Osteocyte (in vitro differentiated cells): ENCODE results near the gene UBFD1. TPM values are rescaled to one million over a fixed set of nuclear protein-coding genes. Genes with fewer than 3 reads are reported as not detected.
"Not testable (repeated sequence)": the region's sequence is repeated elsewhere in the genome, so short reads cannot be mapped to it uniquely, and the experiment has no call there.

Experiments
- DNase-seq: peaks from one replicate; pipeline ENCODE4 v3.0.0; 2021; ENCODE audit warnings: mixed read lengths; ENCODE audit not compliant: unreplicated experiment; ENCODE audit errors: extremely low spot score
- H3K27ac Mint-ChIP-seq: one replicate; pipeline ENCODE4 v1.8.0; 2021; ENCODE audit warnings: mild to moderate bottlenecking, mixed read lengths; ENCODE audit not compliant: unreplicated experiment
- H3K27me3 Mint-ChIP-seq: one replicate; pipeline ENCODE4 v1.8.0; 2021; ENCODE audit warnings: mixed read lengths; ENCODE audit not compliant: unreplicated experiment
- H3K36me3 Mint-ChIP-seq: one replicate; pipeline ENCODE4 v1.8.0; 2021; ENCODE audit warnings: mixed read lengths; ENCODE audit not compliant: unreplicated experiment
- H3K4me1 Mint-ChIP-seq: one replicate; pipeline ENCODE4 v1.8.0; 2021; ENCODE audit warnings: mixed read lengths; ENCODE audit not compliant: unreplicated experiment
- H3K4me3 Mint-ChIP-seq: one replicate; pipeline ENCODE4 v1.8.0; 2021; ENCODE audit warnings: mild to moderate bottlenecking, moderate library complexity, mixed read lengths; ENCODE audit not compliant: unreplicated experiment
- H3K9me3 Mint-ChIP-seq: one replicate; pipeline ENCODE4 v1.8.0; 2021; ENCODE audit warnings: mixed read lengths; ENCODE audit not compliant: unreplicated experiment
- total RNA-seq: library from RNA; stranded (reverse); gene quantifications from 2 replicates; pipeline ENCODE4 v1.2.1, GENCODE V29; 2021
- TF ChIP-seq, protein P1 (sequence below): fragments of 200-600 bp; sonication (generic); IDR thresholded peaks from 2 replicates; pipeline ENCODE4 v1.5.0; 2021; ENCODE audit warnings: antibody characterized with exemption, mild to moderate bottlenecking, moderate library complexity

UBFD1 gene
- total RNA-seq, 1 donor from 2014 or later, result 100 TPM

DNA sequence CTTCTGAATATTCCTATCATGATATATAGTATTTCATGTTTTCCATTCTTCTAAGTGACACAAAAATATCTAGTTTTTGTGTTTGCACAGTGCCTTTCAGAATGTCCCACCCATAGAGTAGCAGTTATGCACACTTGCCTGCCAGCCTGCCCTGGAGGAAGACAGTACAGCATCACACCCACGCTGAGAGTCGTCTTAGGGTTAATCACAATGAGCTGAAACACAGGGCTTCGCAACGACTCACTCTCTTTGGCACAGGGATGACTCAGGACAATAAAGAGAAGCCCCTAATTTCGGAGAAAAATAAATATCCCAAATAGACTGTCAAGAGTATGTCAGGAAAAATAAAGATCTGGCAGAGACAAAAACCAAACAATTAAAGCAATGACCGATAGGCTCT is 50.2 kb downstream of the UBFD1 start:
- no peaks in the 10 kb centered on the region for H3K9me3 Mint-ChIP-seq
- peaks cover 24% of the 10 kb centered on the region for H3K36me3 Mint-ChIP-seq
- DNase-seq, result no peak
- H3K27ac Mint-ChIP-seq, result no peak overlapping the region
- H3K27me3 Mint-ChIP-seq, result no peaks in the 10 kb centered on the region
- peaks cover 12% of the 10 kb centered on the region for H3K4me1 Mint-ChIP-seq
- H3K4me3 Mint-ChIP-seq, result no peak overlapping the region
- TF ChIP-seq, protein P1, sequence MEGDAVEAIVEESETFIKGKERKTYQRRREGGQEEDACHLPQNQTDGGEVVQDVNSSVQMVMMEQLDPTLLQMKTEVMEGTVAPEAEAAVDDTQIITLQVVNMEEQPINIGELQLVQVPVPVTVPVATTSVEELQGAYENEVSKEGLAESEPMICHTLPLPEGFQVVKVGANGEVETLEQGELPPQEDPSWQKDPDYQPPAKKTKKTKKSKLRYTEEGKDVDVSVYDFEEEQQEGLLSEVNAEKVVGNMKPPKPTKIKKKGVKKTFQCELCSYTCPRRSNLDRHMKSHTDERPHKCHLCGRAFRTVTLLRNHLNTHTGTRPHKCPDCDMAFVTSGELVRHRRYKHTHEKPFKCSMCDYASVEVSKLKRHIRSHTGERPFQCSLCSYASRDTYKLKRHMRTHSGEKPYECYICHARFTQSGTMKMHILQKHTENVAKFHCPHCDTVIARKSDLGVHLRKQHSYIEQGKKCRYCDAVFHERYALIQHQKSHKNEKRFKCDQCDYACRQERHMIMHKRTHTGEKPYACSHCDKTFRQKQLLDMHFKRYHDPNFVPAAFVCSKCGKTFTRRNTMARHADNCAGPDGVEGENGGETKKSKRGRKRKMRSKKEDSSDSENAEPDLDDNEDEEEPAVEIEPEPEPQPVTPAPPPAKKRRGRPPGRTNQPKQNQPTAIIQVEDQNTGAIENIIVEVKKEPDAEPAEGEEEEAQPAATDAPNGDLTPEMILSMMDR, result no peak

DNA sequence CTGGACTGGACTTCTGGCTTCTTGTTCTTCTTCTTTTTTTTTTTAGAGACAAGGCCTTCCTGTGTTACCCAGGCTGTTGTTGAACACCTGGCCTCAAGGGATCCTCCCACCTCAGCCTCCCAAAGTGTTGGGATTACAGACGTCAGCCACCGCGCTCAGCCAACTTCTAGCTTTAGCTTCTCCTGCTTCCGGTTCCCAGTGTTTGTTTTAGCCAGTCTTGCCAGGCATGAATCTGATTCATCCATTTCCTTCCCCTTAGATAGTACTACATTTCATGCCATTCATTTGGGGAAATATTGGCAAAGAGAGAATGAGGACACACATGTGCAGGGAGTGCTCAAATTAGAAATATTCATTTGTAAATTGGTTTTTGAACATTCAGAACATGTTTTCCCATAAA is 50.7 kb downstream of the UBFD1 start:
- Mint-ChIP-seq H3K4me1 (peaks cover 12% of the 10 kb centered on the region), H3K9me3 (no peaks in the 10 kb centered on the region), H3K4me3 (no peak overlapping the region), H3K36me3 (peaks cover 21% of the 10 kb centered on the region), H3K27ac (peak overlapping the region; percentile 86), H3K27me3 (no peaks in the 10 kb centered on the region)
- TF ChIP-seq, protein P1, result no peak
- no peak for DNase-seq

DNA sequence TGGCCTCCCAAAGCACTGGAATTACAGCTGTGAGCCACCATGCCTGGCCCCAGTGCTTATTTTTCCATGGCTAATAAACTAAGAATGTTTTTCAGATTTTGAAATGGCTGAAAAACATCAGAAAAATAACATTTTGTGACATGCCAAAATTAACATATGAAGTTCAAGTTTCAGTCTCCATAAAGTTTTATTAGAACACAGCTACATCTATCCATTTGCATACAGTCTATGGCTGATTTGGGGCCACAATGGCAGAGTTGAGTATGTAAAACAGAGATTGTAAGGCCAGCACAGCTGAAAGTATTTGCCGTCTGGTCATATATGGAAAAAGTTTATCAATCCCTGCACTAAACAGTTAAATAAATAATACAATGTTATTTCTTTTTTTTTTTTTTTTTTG is 52.4 kb downstream of the UBFD1 start:
- Mint-ChIP-seq H3K27me3 (no peaks in the 10 kb centered on the region), H3K27ac (no peak overlapping the region), H3K4me3 (no peak overlapping the region), H3K36me3 (peaks cover 17% of the 10 kb centered on the region), H3K9me3 (no peaks in the 10 kb centered on the region), H3K4me1 (peaks cover 12% of the 10 kb centered on the region)
- TF ChIP-seq, protein P1, result no peak
- no peak for DNase-seq

DNA sequence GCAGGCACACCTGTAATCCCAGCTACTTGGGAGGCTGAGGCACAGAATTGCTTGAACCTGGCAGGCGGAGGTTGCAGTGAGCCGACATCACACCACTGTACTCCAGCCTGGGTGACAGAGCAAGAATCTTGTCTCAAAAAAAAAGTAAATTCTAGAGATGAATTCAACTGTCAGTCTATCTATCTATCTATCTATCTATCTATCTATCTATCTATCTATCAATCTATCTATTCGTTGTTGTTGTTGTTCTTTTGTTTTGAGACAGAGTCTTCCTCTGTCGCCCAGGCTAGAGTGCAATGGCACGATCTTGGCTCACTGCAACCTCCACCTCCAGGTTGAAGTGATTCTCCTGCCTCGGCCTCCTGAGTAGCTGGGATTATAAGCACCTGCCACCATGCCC is 53.4 kb downstream of the UBFD1 start:
- H3K9me3 Mint-ChIP-seq, H3K4me3 Mint-ChIP-seq, H3K27ac Mint-ChIP-seq, H3K27me3 Mint-ChIP-seq, DNase-seq: not testable (repeated sequence)
- Mint-ChIP-seq H3K4me1 (peaks cover 12% of the 10 kb centered on the region), H3K36me3 (peaks cover 15% of the 10 kb centered on the region)

DNA sequence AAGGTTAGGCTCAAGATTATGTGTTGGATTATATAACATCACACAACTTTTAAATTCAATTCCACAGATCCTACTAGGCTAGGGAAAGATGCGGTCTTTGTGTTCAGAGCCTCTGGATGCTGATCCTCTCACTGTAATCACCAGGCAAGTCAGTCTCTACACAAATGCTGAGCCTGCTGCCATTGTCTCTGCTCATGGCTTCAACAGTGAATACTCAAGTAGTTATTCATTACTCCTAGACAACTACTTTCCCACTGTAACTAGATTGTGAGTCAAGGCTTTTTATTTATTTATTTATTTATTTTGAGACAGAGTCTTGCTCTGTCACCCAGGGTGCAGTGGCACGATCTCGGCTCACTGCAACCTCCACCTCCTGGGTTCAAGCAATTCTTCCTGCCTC is 54.4 kb downstream of the UBFD1 start:
- no peaks in the 10 kb centered on the region for H3K27me3 Mint-ChIP-seq
- no peak overlapping the region for H3K4me3 Mint-ChIP-seq
- TF ChIP-seq, protein P1, result no peak
- peaks cover 12% of the 10 kb centered on the region for H3K4me1 Mint-ChIP-seq
- no peaks in the 10 kb centered on the region for H3K9me3 Mint-ChIP-seq
- no peak overlapping the region for H3K27ac Mint-ChIP-seq
- peaks cover 16% of the 10 kb centered on the region for H3K36me3 Mint-ChIP-seq
- DNase-seq, result no peak

DNA sequence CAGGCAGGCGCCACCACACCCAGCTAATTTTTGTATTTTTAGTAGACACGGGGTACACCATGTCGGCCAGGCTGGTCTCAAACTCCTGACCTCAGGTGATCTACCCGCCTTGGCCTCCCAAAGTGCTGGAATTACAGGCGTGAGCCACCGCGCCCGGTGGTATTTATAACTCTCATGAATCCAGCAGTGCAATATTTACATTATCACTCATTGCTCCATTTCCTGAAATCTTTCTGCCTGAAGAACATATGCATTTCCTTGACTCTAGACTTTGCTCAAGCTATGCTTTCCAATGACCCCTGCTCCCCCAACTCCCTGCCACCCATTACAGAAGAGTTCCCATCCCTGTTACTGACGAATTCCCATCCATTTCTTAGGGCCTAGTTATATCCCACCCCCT is 58.3 kb downstream of the UBFD1 start:
- Mint-ChIP-seq H3K36me3 (peaks cover 23% of the 10 kb centered on the region), H3K27me3 (no peaks in the 10 kb centered on the region), H3K4me3 (no peak overlapping the region), H3K4me1 (no peaks in the 10 kb centered on the region), H3K9me3 (no peaks in the 10 kb centered on the region), H3K27ac (no peak overlapping the region)
- no peak for DNase-seq
- TF ChIP-seq, protein P1, result no peak
